Measurements from ENCODE around the gene PIAS4. TPM values are rescaled to one million over a fixed set of nuclear protein-coding genes. Genes with fewer than 3 reads are reported as not detected.

The PIAS4 gene
- total and polyA plus RNA-seq, 2 experiments from 2014 or later = 9.6 to 35.4 TPM

DNA sequence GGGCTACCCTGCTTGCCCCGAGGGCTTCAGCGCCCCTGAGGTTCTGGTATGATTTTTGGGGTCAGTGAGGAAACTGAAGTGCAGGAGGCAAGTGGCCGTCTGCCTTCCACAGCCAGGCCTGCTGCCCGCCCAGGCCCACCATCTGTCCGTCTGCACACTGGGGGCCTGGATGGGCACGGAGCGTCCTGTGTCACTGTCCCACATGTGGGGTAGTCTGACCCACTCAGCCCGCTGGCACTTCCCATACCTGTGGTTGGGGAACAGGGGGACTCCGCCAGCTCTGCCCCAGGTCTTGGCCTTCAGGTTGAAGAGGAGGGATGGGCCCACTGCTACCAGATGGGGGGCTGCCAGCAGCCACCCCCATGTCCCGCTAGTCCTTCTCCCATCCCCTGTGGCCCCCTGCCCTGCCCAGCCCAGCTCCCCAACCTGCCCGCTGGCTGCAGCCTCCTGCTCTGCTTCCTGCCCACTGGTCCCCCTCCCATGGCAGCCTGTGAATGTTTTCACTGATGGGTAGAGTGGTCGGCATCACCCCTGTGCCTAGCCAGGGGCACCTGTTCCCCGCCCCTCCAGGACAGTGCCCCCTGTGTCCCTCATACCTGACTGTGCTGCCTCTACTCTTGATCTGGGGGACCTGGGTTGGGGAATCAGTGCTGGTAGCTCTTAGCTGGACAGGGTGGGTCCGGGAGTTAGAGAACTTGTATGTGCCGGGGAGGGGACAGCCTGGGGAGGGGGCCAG lies 9.5 kb downstream of the PIAS4 start:
- no peak for DNase-seq (ENCODE audit: low read depth in 1 of 2, low spot score in 1 of 2)
- H3K9me3 ChIP-seq (ENCODE audit: low read depth) = no peaks in the 10 kb centered on the region
- H3K27ac ChIP-seq = no peak overlapping the region
- no peaks in the 10 kb centered on the region for H3K4me1 ChIP-seq (ENCODE audit: low read depth)
- TF ChIP-seq, protein P1, sequence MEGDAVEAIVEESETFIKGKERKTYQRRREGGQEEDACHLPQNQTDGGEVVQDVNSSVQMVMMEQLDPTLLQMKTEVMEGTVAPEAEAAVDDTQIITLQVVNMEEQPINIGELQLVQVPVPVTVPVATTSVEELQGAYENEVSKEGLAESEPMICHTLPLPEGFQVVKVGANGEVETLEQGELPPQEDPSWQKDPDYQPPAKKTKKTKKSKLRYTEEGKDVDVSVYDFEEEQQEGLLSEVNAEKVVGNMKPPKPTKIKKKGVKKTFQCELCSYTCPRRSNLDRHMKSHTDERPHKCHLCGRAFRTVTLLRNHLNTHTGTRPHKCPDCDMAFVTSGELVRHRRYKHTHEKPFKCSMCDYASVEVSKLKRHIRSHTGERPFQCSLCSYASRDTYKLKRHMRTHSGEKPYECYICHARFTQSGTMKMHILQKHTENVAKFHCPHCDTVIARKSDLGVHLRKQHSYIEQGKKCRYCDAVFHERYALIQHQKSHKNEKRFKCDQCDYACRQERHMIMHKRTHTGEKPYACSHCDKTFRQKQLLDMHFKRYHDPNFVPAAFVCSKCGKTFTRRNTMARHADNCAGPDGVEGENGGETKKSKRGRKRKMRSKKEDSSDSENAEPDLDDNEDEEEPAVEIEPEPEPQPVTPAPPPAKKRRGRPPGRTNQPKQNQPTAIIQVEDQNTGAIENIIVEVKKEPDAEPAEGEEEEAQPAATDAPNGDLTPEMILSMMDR (IDR thresholded peaks at IDR 0.05; ENCODE audit: low read depth, low read length) = no peak
- no peaks in the 10 kb centered on the region for H3K27me3 ChIP-seq
- H3K4me3 ChIP-seq = no peak overlapping the region
- peaks cover 18% of the 10 kb centered on the region for H3K36me3 ChIP-seq

DNA sequence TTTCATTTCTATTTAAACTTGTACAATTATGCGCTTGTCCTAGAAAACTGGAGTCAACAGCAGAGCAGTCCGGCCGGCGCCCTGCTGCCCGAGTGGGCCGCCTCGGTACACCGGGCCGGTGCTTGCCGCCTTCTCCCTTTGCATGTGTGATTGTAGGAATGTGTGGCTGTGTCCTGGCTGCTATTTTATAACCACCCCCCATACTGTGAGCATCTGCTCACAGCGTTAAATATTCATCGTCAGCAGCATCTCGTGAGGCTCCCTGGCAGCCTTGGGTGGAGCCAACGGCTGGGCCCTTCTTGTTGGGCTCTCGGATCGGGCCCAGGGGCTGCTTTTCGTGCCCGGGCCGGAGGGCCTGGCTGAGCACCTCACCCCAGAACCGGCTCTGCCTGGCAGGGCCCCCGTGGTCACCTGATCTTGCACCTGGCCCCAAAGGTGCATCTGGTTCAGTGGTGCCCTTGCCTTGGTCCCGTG lies 10.6 kb downstream of the PIAS4 start:
- no peak overlapping the region for H3K4me3 ChIP-seq
- no peaks in the 10 kb centered on the region for H3K4me1 ChIP-seq (ENCODE audit: low read depth)
- no peaks in the 10 kb centered on the region for H3K9me3 ChIP-seq (ENCODE audit: low read depth)
- no peak overlapping the region for H3K27ac ChIP-seq
- DNase-seq (ENCODE audit: low read depth in 1 of 2, low spot score in 1 of 2) = no peak
- TF ChIP-seq, protein P1 (IDR thresholded peaks at IDR 0.05; ENCODE audit: low read depth, low read length) = no peak
- H3K27me3 ChIP-seq = no peaks in the 10 kb centered on the region
- peaks cover 15% of the 10 kb centered on the region for H3K36me3 ChIP-seq

DNA sequence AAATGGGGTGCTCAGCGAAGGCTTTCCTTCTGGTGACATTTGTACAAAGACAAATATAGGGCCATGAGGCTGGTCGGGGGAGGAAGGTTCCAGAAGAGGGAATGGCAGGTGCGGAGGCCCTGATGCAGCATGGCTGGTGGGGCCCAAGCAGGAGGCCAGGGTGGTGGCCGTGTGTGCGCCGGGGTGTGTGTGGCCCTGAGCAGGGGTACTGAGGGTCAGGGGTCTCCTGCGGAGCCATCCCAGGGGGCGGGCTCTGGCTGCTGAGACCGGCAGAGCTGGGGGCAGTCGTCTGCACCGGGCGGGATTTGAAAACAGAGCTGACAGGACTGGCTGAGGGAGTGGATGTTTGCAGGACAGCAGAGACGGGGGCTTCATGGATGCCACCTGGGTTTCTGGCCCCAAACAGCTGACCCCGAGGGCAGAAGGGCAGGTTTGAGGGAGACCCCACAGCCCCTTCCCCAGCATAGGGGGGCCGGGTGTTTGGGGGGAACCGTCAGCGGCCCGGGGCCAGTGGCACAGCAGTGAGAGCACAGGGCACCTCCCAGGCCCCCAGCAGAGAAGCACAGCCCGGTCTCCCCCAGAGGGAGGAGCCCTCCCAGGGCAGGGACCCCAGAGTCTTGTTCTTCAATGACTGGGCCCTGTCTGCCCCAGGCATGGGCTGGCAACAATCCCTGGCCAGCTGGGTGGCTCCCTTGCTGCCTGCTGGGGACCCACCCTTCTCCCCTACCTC lies 11.4 kb downstream of the PIAS4 start:
- TF ChIP-seq, protein P1 (IDR thresholded peaks at IDR 0.05; ENCODE audit: low read depth, low read length) = no peak
- Histone ChIP-seq H3K27me3 (no peaks in the 10 kb centered on the region), H3K27ac (no peak overlapping the region), H3K4me1 (ENCODE audit: low read depth) (no peaks in the 10 kb centered on the region), H3K9me3 (ENCODE audit: low read depth) (no peaks in the 10 kb centered on the region), H3K4me3 (no peak overlapping the region), H3K36me3 (peaks cover 7% of the 10 kb centered on the region)
- no peak for DNase-seq (ENCODE audit: low read depth in 1 of 2, low spot score in 1 of 2)

DNA sequence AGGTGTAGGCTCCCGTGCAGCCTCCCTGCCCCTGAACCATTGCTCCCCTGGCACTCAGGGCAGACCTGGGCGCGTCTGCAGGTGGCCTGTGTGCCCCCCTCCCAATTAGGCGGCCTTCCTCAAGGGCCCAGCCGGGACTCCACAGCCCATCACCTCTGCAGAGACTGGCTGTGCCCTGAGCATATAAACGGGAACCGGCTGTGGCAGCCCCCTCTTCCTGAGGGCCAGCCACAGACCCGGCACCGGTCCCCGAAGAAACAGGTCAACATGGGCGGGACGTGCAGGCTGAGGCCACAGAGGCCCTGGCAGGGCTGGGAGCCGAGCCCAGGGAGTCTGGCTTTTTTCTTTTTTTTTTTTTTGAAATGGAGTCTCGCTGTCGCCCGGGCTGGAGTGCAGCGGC lies 12.0 kb downstream of the PIAS4 start:
- peaks cover 2% of the 10 kb centered on the region for H3K36me3 ChIP-seq
- no peaks in the 10 kb centered on the region for H3K9me3 ChIP-seq (ENCODE audit: low read depth)
- TF ChIP-seq, protein P1 (IDR thresholded peaks at IDR 0.05; ENCODE audit: low read depth, low read length) = no peak
- DNase-seq (ENCODE audit: low read depth in 1 of 2, low spot score in 1 of 2) = no peak
- no peaks in the 10 kb centered on the region for H3K4me1 ChIP-seq (ENCODE audit: low read depth)
- H3K27me3 ChIP-seq = no peaks in the 10 kb centered on the region
- no peak overlapping the region for H3K27ac ChIP-seq
- H3K4me3 ChIP-seq = no peak overlapping the region

DNA sequence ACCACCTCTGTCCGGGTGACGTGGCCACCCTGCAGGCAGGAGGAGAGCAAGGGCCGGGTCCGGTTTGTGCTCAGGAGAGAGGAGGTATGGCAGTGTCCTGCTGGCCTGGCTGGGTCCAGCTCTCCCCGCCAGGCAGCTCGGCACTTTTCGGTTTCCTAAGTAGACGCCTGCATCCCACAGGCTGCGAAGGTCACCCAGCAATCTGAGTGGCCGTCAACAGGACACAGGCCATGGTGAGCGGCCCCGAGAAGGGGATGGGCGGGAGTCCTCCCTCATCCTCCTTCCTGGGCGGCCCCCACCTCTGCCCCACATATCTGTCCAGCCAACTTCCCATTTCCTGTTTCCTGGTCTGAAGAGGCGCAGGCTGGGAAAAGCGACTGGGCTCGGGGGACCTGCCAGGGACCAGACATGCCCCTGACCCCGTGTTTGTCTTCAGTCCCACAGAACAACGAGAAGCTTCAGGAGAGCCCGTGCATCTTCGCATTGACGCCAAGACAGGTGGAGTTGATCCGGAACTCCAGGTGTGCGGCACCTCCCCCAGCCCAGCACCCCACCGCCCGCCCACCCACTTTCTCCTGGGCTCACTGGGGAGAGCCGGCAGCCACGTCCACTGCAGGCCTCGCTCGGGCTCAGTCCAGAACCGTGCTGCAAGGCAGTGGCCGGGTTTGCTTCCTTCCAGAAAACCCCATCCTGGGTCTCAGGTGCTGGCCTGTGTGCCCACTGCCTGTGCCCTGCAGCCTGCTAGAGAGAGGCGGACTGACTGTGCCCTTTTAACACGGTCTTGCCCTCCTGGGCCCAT lies 16.3 kb downstream of the PIAS4 start:
- Histone ChIP-seq H3K9me3 (ENCODE audit: low read depth) (no peaks in the 10 kb centered on the region), H3K27ac (no peak overlapping the region), H3K4me1 (ENCODE audit: low read depth) (no peaks in the 10 kb centered on the region), H3K4me3 (no peak overlapping the region), H3K27me3 (no peaks in the 10 kb centered on the region), H3K36me3 (peaks cover 5% of the 10 kb centered on the region)
- DNase-seq (ENCODE audit: low read depth in 1 of 2, low spot score in 1 of 2) = no peak
- TF ChIP-seq, protein P1 (IDR thresholded peaks at IDR 0.05; ENCODE audit: low read depth, low read length) = no peak

All from cardiac muscle cell (in vitro differentiated cells and primary cell).